GM10847 (cell line): ENCODE results near the gene ABCD3.

Experiments
- POLR2A ChIP-seq: IDR thresholded peaks from 2 replicates; pipeline ENCODE4 v1.6.1; 2011; ENCODE audit not compliant: insufficient read length; ENCODE audit errors: extremely low read depth

The ABCD3 gene

DNA sequence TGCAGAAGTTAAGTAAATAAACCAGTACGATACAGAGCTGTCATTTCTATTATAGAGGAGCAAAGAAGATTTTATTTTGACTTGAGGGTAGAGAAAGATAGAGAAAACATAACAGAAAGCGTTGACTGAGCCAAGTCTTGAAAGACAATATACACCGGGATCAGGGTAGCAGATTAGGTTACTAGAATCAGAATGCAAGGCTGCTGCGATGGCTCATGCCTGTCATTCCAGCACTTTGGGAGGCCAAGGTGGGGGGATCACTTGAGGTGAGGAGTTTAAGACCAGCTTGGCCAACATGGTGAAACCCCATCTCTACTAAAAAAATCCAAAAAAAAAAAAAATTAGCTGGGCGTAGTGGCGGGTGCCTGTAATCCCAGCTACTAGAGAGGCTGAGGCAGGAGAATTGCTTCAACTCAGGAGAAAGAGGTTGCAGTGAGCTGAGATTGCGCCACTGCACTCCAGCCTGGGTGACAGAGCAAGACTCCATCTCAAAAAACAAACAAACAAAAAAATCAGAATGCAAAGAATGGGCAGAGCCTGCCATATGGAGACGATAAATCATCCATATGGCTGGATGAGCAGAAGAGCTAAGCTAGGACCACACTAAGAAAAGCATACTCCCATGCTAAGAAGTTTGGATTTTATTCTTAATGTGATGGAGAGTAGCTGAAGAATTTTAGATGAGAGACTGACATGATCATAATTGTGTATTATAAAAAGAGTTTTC lies 9.9 kb upstream of the ABCD3 start:
- TF ChIP-seq POLR2A = no peak

DNA sequence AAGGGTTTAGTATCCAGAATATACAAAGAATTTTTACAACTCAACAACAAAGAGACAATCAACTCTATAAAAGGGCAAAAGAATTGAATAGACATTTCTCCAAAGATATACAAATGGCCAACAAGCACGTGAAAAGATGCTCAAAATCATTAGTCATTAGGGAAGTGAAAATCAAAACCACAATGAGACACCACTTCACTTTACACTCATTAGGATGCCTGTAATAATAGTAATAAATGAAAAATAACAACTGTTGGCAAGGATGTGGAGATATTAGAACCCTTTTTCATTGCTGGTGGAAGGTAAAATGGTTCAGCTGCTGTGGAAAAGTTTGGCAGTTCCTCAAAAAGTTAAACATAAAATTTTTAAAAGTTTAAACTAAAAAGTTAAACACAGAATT lies 7.0 kb upstream of the ABCD3 start:
- no peak for TF ChIP-seq POLR2A

DNA sequence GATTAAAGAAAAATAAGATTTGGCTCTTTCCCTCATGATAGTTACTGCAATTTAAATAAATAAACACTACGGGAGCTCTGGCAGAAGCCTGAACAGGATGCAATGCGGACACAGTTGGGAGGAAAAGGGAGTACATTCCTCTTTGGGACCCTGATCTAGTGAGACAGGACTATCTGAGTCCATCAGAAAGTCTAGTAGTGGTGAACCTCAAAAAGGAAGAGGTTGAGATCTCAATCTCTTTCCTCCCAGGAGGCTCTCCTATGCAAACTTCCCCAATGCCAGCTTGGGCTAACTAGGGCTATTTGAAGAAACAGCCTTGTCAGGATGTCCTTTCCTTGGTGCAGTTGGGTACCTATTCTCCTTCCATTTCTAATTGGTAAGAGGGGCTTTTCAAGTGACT lies 4.9 kb upstream of the ABCD3 start:
- no peak for TF ChIP-seq POLR2A

DNA sequence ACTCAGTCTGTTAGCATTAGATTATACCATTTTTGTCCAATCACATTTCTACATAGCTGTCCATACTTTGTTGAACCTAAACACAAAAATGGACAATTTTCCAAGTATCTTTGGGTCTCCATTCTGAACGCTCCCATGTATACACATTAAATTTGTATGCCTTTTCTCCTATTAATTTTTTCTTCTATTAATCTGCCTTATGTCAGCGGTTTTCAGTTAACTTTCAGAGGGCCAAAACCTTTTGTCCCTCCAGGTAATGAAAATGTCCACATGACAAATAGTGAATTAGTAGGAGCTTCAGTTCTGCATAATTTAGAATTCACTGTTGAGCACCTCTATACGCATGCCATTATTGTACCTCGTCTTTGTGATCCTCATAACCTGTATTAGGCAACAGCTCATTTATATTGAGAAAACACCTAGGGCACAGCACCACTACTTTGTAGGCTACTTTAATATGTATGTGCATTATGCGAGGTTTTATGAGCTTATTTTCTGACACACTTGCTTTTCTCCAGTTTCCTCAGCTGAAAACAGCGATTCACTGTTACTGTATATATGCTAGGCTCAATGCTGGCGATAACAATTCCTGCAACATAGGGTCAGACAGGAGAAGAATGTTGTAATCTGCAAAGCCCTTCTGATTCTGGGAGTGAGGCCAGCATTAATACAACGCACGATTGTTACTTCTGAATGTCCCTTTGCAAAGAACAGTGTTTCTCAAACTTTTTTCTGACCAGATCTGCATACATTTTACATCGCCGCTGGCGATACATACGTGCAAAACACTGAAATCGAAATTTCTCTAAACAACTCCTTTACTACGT lies 1.1 kb upstream of the ABCD3 start:
- TF ChIP-seq POLR2A = no peak

DNA sequence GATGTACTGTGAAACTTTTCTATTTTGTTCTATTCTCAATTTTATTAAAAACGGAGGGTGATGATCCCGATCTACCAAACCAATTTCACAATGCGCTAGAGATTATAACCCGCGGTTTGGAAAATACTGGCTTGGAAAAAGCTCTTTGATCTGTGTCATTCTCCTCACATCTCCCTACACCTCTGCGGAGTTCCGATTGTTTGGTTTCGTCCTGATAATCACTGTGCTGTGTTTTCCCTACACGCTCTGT lies 536 bp upstream of the ABCD3 start:
- no peak for TF ChIP-seq POLR2A

DNA sequence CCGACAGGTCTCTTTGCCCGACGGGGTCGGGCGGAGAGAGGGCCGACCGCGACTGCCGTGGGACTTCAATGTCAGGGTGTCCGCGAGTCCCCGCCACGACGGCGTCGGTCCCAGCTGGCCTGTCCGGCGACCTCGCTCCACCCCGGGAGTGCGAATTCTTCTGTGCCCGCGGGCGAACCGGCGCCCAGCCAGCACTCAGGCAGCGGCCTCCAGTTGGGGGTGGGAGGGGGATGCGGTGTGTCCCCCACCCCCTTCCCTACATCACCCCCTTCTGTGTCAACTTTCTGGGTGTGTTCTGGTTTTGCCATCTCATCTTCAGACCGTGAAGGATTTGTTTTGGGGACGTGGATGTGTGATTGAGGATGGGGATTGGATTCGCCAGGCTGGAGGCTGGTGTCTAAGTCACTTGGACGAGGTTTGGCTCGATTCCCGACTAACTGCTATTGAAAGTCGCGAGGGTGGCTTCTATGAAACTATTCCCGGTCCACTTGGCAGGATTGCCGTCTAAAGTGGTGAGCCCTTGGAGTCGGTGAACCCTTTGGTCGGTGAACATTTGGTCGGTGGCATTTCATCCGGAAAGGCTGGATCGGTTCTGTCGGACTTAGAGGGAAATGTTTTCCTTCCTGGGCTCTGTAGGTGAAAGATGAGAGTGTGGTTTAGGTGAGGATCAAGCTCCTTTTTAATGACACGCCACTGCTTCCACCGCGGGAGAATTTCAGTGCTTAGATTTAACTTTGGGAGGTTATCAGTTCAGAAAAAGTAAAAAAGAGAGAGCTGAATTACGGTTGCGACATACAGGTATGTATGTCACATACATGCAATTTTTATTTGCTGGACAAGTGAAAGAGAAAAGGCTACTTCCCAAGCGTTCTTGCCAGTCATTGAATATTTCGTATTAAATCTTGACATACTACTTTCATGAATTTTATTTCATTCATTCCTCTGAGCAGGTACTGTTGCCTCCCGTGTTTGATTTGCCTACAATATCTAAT lies 771 bp downstream of the ABCD3 start:
- no peak for TF ChIP-seq POLR2A

DNA sequence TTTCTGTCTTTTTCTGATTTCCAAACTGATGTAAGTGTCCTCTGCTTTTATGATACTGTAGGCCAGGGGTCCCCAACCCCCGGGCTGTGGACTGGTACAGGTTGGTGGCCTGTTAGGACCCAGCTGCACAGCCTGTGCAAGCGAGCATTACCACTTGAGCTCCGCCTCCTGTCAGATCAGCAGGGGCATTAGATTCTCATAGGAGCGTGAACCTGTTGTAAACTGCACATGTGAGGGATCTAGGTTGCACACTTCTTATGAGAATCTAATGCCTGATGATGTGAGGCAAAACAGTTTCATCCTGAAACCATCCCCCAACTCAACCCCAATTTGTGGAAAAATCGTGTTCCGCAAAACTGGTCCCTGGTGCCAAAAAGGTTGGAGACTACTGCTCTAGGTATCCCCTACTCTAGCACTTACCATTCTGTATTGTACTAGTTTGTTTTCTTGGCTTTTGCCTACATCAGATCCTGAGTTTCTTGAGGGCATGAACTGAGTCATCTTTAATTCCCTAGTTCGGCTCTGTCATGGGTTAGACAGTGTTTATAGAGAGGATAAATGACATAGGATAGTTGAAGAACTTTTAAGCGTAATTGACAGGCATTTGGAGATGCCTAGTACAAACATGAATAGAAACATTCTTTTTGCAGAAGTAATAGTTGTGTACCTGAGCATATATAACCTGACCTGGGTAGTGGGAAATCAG lies 4.1 kb downstream of the ABCD3 start:
- no peak for TF ChIP-seq POLR2A

DNA sequence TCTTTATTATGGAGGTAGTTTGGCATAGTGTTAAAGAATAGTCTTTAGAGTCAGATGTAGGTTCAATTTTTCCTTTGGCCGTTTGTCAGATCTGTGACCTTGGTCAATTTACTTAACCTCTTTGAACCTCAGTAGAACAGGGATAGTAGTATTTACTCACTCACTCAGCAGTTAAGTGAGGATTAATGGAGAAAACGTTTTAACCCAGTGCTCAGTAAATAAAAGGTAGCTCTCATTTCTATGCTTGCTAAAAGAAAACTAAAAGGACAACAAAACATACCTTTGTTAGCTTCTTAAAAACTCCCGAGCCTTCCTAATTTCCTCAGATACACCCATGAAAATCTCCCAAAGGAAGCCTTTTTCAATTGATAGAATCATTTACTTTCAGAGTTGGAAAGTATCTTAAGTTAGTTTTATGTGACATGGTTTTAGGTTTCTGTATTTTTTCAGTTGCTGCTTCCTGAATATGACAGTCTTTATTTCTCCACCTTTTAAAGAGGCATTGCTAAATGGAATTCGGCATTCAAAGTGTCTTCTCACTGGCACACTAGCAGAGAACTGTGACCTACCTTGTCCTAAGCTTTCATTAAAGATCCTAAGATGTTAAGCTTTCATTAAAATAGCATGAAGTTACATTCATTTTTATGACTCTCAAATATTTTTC lies 7.8 kb downstream of the ABCD3 start:
- TF ChIP-seq POLR2A = no peak

DNA sequence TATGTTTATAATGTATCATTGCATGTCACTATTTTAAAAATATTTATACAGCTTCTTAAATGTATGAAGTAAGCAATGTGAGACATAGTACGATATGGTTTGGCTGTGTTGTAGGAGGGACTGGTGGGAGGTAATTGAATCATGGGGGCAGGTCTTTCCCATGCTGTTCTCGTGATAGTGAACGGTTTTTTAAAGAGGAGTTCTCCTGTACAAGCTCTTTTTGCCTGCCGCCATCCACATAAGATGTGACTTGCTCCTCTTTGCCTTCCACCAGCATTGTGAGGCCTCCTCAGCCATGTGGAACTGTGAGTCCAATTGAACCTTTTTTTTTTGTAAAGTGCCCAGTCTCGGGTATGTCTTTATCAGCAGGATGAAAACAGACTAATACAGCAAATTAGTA lies 10.3 kb downstream of the ABCD3 start:
- no peak for TF ChIP-seq POLR2A

DNA sequence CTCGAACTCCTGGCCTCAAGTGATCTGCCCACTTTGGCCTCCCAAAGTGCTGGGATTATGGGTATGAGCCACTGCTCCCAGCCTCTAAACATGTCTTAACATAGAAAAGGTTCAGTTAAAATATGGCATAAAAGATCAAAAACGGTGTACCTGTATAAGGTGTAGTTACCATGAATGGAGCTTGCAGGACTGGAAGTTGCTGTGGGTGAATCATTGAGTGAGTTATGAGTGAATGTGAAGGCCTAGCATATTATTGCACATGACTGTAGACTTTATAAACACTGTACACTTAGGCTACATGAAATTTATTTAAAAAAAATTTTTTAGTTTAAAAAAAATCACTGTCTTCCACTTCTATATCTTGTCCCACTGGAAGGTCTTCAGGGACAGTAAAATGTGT lies 15.7 kb downstream of the ABCD3 start:
- no peak for TF ChIP-seq POLR2A

DNA sequence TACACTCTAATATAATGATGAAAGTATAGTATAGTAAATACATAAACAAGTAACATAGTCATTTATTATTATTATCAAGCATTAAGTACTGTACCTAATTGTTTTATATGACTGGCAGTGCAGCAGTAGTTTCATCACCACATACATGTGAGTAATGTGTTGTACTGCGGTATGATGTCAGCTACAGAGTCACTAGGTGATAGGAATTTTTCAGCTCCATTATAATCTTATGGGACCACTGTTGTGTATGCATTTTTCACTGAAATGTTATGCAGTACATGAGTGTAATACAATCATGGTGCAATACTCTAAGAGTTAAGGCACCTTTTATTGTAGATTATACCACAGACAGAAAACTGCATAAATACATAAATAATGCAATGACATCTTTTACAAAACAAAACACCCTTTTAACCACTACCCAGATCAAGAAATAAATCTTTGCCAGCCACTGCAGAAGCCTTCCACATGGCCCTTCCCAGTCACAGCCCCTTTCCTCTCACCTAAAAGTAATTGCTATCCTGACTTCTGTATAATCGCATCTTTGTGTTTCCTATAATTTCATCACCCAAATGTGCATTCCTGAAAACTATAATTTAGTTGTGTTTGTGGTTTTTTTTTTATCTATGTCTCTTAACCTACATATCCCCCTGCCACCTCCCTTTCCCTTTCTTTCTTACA lies 16.3 kb downstream of the ABCD3 start:
- TF ChIP-seq POLR2A = no peak

DNA sequence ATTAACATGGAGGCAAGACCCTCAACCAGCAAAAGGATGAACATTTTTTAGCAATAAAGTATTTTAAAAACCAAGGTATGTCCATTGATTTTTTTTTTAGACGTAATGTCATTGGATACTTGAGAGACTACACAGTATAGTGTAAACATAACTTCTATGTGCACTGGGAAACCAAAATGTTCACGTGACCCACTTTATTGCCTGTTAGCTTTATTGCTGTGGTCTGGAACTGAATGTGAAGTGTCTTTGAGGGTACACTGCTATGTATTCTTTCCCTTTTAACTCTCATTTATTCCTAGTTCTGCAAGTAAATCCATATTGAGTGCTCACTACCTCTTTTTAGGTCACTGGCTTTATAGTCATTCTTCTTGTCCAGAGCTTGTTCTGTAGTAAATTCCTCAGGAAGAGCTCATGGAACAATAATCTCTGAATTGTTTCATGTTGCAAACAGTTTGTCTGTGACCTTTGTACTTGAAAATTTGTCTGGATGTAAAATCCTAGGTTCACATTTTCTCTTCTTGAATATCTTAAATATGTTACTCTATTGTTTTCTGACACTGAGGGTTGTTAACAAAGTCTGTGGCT lies 20.6 kb downstream of the ABCD3 start:
- TF ChIP-seq POLR2A = no peak

DNA sequence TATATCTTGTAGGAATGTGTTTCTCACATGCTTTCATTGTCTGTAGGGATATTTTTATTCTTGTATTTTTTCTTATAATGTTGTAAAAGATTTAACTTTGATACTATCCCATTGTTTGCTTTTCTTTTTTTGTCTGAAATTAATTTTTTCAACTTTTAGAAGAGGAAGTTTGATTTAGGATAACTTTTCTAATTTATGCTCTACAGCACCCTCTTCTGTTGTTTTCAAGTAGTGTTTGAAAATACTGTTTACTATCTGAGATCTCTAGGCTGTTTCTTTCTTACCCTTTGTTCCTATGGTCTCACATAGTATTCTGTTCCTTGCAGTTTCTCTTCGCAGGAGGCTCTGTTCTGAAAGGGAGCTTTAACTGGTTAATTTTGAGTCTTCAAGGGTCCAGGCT lies 21.9 kb downstream of the ABCD3 start:
- no peak for TF ChIP-seq POLR2A

DNA sequence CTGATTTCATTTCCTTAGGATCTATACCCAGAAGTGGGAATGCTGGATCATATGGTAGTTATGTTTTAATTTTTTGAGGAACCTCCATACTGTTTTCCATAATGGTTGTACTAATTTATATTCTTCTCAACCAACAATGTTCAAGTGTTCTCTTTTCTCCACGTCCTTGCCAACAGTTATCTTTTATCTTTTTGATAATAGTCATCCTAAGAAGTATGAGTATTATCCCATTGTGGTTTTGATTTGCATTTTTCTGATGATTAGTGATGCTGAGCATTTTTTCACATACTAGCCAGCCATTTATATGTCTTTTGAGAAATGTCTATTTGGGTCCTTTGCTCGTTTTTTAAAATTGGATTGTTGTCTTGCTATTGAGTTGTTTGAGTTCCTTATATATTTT lies 38.5 kb downstream of the ABCD3 start:
- TF ChIP-seq POLR2A = no peak

DNA sequence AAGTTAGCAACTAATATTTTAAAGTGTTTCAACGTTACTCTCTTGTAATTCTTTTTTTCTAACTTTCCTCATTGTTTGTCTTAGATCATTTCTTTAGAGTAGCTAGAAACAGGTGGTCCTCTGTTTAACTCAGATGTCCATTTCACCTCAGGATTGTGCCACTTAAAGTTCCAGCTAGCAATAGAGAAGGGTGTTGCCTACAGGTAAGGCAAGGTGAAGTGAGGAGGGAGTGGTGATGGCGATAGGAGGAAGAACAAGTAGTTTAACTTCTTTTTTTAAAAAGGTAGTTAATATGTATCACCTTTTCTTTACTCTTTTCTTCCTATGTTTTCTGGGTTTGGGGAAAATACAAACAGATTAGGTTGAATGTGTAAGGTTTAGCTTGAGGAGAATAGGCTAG lies 44.4 kb downstream of the ABCD3 start:
- no peak for TF ChIP-seq POLR2A
